ENCODE measurements around the gene CT47A1.

DNA sequence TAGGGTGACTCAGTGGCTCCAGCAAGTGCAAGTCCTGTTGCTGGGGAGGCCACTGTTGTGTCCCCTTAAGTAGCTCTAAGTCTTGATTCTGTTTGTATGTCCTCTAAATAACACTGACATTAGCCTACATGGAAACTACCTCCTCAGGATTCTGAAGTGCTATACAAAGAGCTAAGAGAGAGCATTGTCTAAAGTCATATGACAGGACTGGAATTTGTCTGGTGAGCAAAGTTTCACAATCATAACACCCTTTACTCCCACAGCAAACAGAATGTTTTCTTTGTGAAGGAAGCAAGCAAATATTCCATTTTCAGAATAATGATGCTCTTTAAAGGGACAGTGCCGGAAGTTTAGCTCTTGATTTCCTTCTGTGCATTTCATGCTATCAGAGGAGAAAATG is 23.4 kb upstream of the CT47A1 start:
- TF ChIP-seq RARB (CRISPR knock-in tag; IDR thresholded peaks at IDR 0.05): no peak
- TF ChIP-seq PATZ1 (CRISPR knock-in tag; IDR thresholded peaks at IDR 0.05; ENCODE audit: borderline replicate concordance): no peak
- TF ChIP-seq ARNTL (CRISPR knock-in tag; IDR thresholded peaks at IDR 0.05; ENCODE audit: borderline replicate concordance, low read depth): no peak

Data from SK-N-SH treated with all-trans-retinoic acid at 6 μM for 48 hours (cell line).